Gastrocnemius medialis (tissue), 4 donors: Measurements from ENCODE around the gene SERTAD3.

Experiments used
- POLR2A ChIP-seq, 2 donors: fragments of 450-650 bp; IDR thresholded peaks; one replicate each; pipeline ENCODE4 v1.6.1; 2017; ENCODE audit warnings: antibody characterized with exemption in 2 of 2, mild to moderate bottlenecking in 2 of 2, moderate library complexity in 2 of 2
- TF ChIP-seq, protein P1 (sequence below), 5 experiments: fragments of 450-650 bp in 3 of 5; fragments of 200-600 bp in 2 of 5; sonication (generic) in 2 of 5; IDR thresholded peaks in 4 of 5; conservative IDR thresholded peaks in 1 of 5; 1 replicate in 4 of 5; 2 replicates in 1 of 5; pipeline ENCODE4 v1.5.1; 2016 to 2019; ENCODE audit warnings: antibody characterized with exemption in 5 of 5, mild to moderate bottlenecking in 3 of 5, moderate library complexity in 3 of 5

DNA sequence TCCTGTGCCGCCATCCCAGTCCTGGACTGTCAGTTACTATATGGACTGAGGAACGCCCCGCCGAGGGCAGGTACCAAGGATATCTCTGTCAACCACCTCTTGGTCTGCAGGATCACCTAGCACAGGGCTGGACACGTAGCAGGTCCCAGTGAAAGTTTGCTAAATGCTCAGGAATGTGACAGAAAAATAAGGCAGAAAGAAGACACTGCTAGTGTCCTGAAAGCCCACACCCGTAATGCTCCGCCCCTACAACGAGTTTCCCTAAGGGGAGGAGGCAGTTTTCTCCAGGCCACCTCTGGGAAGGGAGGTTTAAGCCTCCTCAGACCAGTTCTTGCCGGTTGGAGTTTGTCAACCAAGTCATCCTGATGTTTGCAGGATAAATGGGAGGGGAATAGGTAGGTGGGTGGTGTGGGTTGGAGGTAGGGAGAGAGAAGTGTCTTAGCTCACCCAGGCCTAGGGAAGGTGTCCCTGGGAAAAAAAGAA is 1.7 kb upstream of the SERTAD3 start:
- TF ChIP-seq, protein P1, sequence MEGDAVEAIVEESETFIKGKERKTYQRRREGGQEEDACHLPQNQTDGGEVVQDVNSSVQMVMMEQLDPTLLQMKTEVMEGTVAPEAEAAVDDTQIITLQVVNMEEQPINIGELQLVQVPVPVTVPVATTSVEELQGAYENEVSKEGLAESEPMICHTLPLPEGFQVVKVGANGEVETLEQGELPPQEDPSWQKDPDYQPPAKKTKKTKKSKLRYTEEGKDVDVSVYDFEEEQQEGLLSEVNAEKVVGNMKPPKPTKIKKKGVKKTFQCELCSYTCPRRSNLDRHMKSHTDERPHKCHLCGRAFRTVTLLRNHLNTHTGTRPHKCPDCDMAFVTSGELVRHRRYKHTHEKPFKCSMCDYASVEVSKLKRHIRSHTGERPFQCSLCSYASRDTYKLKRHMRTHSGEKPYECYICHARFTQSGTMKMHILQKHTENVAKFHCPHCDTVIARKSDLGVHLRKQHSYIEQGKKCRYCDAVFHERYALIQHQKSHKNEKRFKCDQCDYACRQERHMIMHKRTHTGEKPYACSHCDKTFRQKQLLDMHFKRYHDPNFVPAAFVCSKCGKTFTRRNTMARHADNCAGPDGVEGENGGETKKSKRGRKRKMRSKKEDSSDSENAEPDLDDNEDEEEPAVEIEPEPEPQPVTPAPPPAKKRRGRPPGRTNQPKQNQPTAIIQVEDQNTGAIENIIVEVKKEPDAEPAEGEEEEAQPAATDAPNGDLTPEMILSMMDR (IDR thresholded peaks at IDR 0.05 in 4 of 5, conservative IDR thresholded peaks at IDR 0.05 in 1 of 5), result no peak
- no peak for TF ChIP-seq POLR2A (IDR thresholded peaks at IDR 0.05)
